NT2/D1 (cell line): ENCODE measurements around the gene PSMD1.

Experiments used
- SUZ12 ChIP-seq: IDR thresholded peaks from 2 replicates; pipeline ENCODE4 v1.6.1; 2011; ENCODE audit not compliant: insufficient read length, insufficient read depth; ENCODE audit errors: extremely low read depth
- ZNF274 ChIP-seq: IDR thresholded peaks from 2 replicates; pipeline ENCODE4 v1.6.1; 2011; ENCODE audit warnings: mild to moderate bottlenecking, low read depth, low read length

DNA sequence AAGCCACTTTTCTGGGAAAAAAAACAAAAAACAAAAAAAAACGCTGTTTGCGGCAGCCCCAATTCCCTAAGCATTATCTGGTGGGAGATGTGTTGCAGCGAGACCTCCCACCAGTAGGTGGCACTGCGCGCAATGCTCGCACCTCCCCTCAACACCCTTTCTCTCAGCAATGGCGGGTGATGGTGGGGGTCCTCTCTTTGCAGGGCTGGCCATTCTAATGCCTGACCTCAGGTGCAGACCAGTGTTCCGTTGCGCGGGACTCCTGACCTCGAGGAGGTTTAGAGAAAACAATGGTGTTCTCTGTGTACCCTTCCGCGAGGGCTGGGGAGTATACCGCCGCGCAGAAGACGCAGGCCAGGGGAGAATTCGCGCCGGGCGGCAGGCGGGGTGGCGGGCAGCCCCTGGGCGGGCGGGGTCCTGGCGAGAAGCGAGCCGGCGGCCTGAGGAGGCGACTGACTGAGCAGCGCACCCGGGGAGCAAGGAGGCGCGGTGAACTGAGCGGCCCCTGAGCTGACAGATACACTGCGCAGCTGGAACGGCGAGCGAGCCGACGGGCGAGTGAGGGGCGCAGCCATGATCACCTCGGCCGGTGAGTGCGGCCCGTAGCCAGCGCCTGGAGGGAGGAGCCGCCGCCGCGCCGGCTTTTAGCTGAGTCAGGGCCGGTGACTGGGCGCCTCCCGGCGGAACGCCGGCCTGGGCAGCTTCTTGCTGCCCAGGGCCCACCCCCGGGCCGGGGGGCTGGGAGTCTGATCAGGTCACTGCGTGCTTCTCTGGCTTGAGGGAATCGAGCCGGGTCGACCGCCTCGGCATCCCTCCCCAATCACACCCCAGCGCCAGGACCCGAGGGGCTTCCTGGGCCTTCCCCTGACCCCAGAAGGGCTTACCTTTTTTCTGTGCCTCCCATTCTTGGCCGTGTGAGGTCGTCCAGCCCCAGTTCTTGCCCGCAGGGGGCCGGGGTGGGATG is at the start of gene PSMD1:
- TF ChIP-seq ZNF274 (no peak), SUZ12 (no peak)
